SK-N-SH treated with all-trans-retinoic acid at 6 μM for 48 hours (cell line): ENCODE data around the gene TRIM44.

Experiments
- RARB ChIP-seq: fragments of 250-450 bp; sonication (Bioruptor Pico); IDR thresholded peaks from 2 replicates; pipeline ENCODE4 v1.8.0; 2021; ENCODE audit warnings: mild to moderate bottlenecking, moderate library complexity
- SNAI2 ChIP-seq: fragments of 250-450 bp; sonication (Bioruptor Pico); IDR thresholded peaks from 2 replicates; pipeline ENCODE4 v1.5.0; 2020; ENCODE audit warnings: mild to moderate bottlenecking, moderate library complexity
- TOX ChIP-seq: fragments of 250-450 bp; sonication (Bioruptor Pico); IDR thresholded peaks from 2 replicates; pipeline ENCODE4 v1.8.0; 2021; ENCODE audit warnings: mild to moderate bottlenecking, moderate library complexity, borderline replicate concordance
- ZFP30 ChIP-seq: fragments of 450-650 bp; formaldehyde crosslinking; IDR thresholded peaks from 2 replicates; pipeline ENCODE4 v1.5.0; 2022; ENCODE audit warnings: mild to moderate bottlenecking, moderate library complexity
- ZNF8 ChIP-seq: fragments of 450-650 bp; formaldehyde crosslinking; IDR thresholded peaks from 2 replicates; pipeline ENCODE4 v1.5.0; 2020; ENCODE audit warnings: mild to moderate bottlenecking, moderate library complexity
- TF ChIP-seq, protein P1 (sequence below): fragments of 250-450 bp; sonication (Bioruptor Pico); IDR thresholded peaks from 2 replicates; pipeline ENCODE4 v1.8.0; 2020; ENCODE audit warnings: mild to moderate bottlenecking, moderate library complexity, borderline replicate concordance
- TF ChIP-seq, protein P2 (sequence below): fragments of 250-450 bp; sonication (Bioruptor Pico); IDR thresholded peaks from 2 replicates; pipeline ENCODE4 v1.5.1; 2021; ENCODE audit warnings: mild to moderate bottlenecking, moderate library complexity
- TF ChIP-seq, protein P3 (sequence below): fragments of 250-450 bp; sonication (Bioruptor Pico); IDR thresholded peaks from 2 replicates; pipeline ENCODE4 v1.5.0; 2020; ENCODE audit warnings: mild to moderate bottlenecking, moderate library complexity

DNA sequence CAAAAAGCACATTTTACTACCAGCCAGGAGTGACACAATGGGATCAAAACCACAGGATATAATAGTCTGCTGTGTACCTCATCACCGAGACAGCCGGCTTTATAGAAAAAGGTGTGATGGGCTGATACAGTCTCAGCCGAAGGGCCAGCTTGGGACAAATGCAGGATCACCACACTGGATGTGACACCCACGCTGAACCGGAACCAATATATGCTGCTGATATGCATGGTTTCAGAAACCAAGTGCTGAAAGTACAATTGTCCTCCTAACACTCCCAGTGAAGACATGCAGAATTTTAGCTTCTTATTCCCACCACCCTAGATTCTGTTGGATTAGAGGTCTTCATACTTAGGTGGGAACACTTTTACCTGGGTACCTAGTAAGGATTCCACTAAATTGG, 184.3 kb downstream of the TRIM44 start:
- TF ChIP-seq, protein P1, sequence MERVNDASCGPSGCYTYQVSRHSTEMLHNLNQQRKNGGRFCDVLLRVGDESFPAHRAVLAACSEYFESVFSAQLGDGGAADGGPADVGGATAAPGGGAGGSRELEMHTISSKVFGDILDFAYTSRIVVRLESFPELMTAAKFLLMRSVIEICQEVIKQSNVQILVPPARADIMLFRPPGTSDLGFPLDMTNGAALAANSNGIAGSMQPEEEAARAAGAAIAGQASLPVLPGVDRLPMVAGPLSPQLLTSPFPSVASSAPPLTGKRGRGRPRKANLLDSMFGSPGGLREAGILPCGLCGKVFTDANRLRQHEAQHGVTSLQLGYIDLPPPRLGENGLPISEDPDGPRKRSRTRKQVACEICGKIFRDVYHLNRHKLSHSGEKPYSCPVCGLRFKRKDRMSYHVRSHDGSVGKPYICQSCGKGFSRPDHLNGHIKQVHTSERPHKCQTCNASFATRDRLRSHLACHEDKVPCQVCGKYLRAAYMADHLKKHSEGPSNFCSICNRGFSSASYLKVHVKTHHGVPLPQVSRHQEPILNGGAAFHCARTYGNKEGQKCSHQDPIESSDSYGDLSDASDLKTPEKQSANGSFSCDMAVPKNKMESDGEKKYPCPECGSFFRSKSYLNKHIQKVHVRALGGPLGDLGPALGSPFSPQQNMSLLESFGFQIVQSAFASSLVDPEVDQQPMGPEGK, result no peak
- TF ChIP-seq ZFP30 (CRISPR knock-in tag) (no peak), TOX (CRISPR knock-in tag) (no peak), ZNF8 (CRISPR knock-in tag) (no peak), SNAI2 (CRISPR knock-in tag) (no peak), RARB (CRISPR knock-in tag) (no peak)
- TF ChIP-seq, protein P2, sequence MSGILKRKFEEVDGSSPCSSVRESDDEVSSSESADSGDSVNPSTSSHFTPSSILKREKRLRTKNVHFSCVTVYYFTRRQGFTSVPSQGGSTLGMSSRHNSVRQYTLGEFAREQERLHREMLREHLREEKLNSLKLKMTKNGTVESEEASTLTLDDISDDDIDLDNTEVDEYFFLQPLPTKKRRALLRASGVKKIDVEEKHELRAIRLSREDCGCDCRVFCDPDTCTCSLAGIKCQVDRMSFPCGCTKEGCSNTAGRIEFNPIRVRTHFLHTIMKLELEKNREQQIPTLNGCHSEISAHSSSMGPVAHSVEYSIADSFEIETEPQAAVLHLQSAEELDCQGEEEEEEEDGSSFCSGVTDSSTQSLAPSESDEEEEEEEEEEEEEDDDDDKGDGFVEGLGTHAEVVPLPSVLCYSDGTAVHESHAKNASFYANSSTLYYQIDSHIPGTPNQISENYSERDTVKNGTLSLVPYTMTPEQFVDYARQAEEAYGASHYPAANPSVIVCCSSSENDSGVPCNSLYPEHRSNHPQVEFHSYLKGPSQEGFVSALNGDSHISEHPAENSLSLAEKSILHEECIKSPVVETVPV (CRISPR knock-in tag), result no peak
- TF ChIP-seq, protein P3, sequence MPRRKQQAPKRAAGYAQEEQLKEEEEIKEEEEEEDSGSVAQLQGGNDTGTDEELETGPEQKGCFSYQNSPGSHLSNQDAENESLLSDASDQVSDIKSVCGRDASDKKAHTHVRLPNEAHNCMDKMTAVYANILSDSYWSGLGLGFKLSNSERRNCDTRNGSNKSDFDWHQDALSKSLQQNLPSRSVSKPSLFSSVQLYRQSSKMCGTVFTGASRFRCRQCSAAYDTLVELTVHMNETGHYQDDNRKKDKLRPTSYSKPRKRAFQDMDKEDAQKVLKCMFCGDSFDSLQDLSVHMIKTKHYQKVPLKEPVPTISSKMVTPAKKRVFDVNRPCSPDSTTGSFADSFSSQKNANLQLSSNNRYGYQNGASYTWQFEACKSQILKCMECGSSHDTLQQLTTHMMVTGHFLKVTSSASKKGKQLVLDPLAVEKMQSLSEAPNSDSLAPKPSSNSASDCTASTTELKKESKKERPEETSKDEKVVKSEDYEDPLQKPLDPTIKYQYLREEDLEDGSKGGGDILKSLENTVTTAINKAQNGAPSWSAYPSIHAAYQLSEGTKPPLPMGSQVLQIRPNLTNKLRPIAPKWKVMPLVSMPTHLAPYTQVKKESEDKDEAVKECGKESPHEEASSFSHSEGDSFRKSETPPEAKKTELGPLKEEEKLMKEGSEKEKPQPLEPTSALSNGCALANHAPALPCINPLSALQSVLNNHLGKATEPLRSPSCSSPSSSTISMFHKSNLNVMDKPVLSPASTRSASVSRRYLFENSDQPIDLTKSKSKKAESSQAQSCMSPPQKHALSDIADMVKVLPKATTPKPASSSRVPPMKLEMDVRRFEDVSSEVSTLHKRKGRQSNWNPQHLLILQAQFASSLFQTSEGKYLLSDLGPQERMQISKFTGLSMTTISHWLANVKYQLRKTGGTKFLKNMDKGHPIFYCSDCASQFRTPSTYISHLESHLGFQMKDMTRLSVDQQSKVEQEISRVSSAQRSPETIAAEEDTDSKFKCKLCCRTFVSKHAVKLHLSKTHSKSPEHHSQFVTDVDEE (CRISPR knock-in tag), result no peak
